Thoracic aorta (tissue), 2 donors: Measurements from ENCODE around the gene ZER1. TPM values are rescaled to one million over a fixed set of nuclear protein-coding genes. Genes with fewer than 3 reads are reported as not detected.
"Not testable (repeated sequence)": the region's sequence is repeated elsewhere in the genome, so short reads cannot be mapped to it uniquely, and the experiment has no call there.

Source experiments
- ATAC-seq: fragments of 150-250 bp; one replicate; pipeline ENCODE4 v1.8.0; 2017; ENCODE audit warnings: low read depth; ENCODE audit not compliant: insufficient number of reproducible peaks, low FRiP score
- DNase-seq: peaks from one replicate; pipeline ENCODE4 v3.0.0-alpha.2; 2020; ENCODE audit warnings: low spot score
- H3K27ac ChIP-seq, 2 donors: fragments of 200-600 bp; sonication (generic); 1 replicate in 1 of 2; 2 replicates in 1 of 2; pipeline ENCODE4 v1.5.1; 2016; ENCODE audit warnings: mild to moderate bottlenecking in 2 of 2, moderate library complexity in 2 of 2
- H3K27me3 ChIP-seq: fragments of 200-600 bp; sonication (generic); replicated peaks from 2 replicates; pipeline ENCODE4 v1.6.0; 2016; ENCODE audit warnings: mild to moderate bottlenecking; ENCODE audit not compliant: insufficient read depth
- H3K36me3 ChIP-seq: fragments of 200-600 bp; sonication (generic); one replicate; pipeline ENCODE4 v1.5.1; 2016
- H3K4me1 ChIP-seq, 2 donors: fragments of 200-600 bp; sonication (generic); 1 replicate in 1 of 2; 2 replicates in 1 of 2; pipeline versions ENCODE4 v1.5.1 to v1.6.0; 2016; ENCODE audit warnings: low read depth in 2 of 2, mild to moderate bottlenecking in 1 of 2; ENCODE audit not compliant: control insufficient read depth in 1 of 2
- H3K4me3 ChIP-seq: fragments of 200-600 bp; sonication (generic); 2 replicates; pipeline ENCODE4 v1.5.1; 2016; ENCODE audit warnings: mild to moderate bottlenecking
- H3K9me3 ChIP-seq: fragments of 200-600 bp; sonication (generic); 2 replicates; pipeline ENCODE4 v1.5.1; 2016
- CTCF ChIP-seq: fragments of 200-600 bp; sonication (generic); IDR thresholded peaks from one replicate; pipeline ENCODE4 v1.5.1; 2019; ENCODE audit warnings: antibody characterized with exemption
- total RNA-seq, 2 donors: library from RNA; depleted of rRNA; stranded (reverse); fragments of >200 nt; gene quantifications; one replicate each; pipeline versions ENCODE4 v1.1.0 to v1.2.3, GENCODE V29; 2016

Gene ZER1
- total RNA-seq, 2 donors from 2014 or later: 42.5 to 65.4 TPM

- H3K27me3 ChIP-seq: no peaks in the 10 kb centered on the region
- H3K4me1 ChIP-seq: no peaks in the 10 kb centered on the region
- ATAC-seq (no peak), DNase-seq (no peak)
- peaks cover 30% of the 10 kb centered on the region for H3K36me3 ChIP-seq
- no peak for TF ChIP-seq CTCF
- H3K27ac ChIP-seq: no peak overlapping the region
- H3K4me3 ChIP-seq: no peak overlapping the region
- no peaks in the 10 kb centered on the region for H3K9me3 ChIP-seq
Measured at GRCh38 chr9:128696923-128697707, 74.6 kb downstream of the ZER1 start.

GRCh38 chr9:128694344-128694743 is 77.4 kb downstream of the ZER1 start:
- H3K4me1 ChIP-seq: peaks cover 8 to 16% of the 10 kb centered on the region in 2 donors
- H3K36me3 ChIP-seq: peaks cover 30% of the 10 kb centered on the region
- ATAC-seq: no peak
- no peaks in the 10 kb centered on the region for H3K27me3 ChIP-seq
- no peak overlapping the region for H3K27ac ChIP-seq
- H3K4me3 ChIP-seq: no peak overlapping the region
- DNase-seq: no peak
- no peaks in the 10 kb centered on the region for H3K9me3 ChIP-seq
- TF ChIP-seq CTCF: no peak

- ATAC-seq, H3K27me3 ChIP-seq, H3K9me3 ChIP-seq, H3K4me3 ChIP-seq, H3K27ac ChIP-seq, DNase-seq: not testable (repeated sequence)
- H3K36me3 ChIP-seq: peaks cover 30% of the 10 kb centered on the region
- peaks cover 8 to 16% of the 10 kb centered on the region in 2 donors for H3K4me1 ChIP-seq
Measured at GRCh38 chr9:128693738-128694137, 78.0 kb downstream of the ZER1 start.

GRCh38 chr9:128690684-128691034 is 81.1 kb downstream of the ZER1 start:
- H3K4me1 ChIP-seq: peaks cover 12 to 16% of the 10 kb centered on the region in 2 donors
- H3K36me3 ChIP-seq: peaks cover 25% of the 10 kb centered on the region
- DNase-seq (no peak), ATAC-seq (no peak)
- no peak overlapping the region for H3K27ac ChIP-seq
- H3K4me3 ChIP-seq: peak overlapping the region; percentile 79
- no peaks in the 10 kb centered on the region for H3K27me3 ChIP-seq
- no peak for TF ChIP-seq CTCF
- no peaks in the 10 kb centered on the region for H3K9me3 ChIP-seq

- no peak for ATAC-seq
Measured at GRCh38 chr9:128689820-128690683, 81.7 kb downstream of the ZER1 start.

More at GRCh38 chr9:128689820-128690683, 81.7 kb downstream of the ZER1 start:
- H3K27ac ChIP-seq: no peak overlapping the region
- peak overlapping the region; percentile 79 for H3K4me3 ChIP-seq
- no peak for DNase-seq
- peaks cover 12 to 16% of the 10 kb centered on the region in 2 donors for H3K4me1 ChIP-seq
- H3K36me3 ChIP-seq: peaks cover 22% of the 10 kb centered on the region
- no peaks in the 10 kb centered on the region for H3K9me3 ChIP-seq
- TF ChIP-seq CTCF: no peak
- H3K27me3 ChIP-seq: no peaks in the 10 kb centered on the region
